Heart left ventricle (tissue), 16 donors: Measurements from ENCODE around the gene SLC35D1. TPM values are rescaled to one million over a fixed set of nuclear protein-coding genes. Genes with fewer than 3 reads are reported as not detected.
A peak's percentile ranks its signal among the peaks of the same experiment; 100 is the strongest.
"Not testable (repeated sequence)": the region's sequence is repeated elsewhere in the genome, so short reads cannot be mapped to it uniquely, and the experiment has no call there.

Experiments
- ATAC-seq, 4 donors: fragments of 200-7000 bp; cut with Tn5 transposase; one replicate each; pipeline ENCODE4 v1.9.1; 2020 to 2022; ENCODE audit warnings: moderate library complexity in 4 of 4, mild to moderate bottlenecking in 3 of 4, moderate number of reproducible peaks in 1 of 4
- DNase-seq, 5 donors: peaks; one replicate each; pipeline ENCODE4 v3.0.0-alpha.2; 2020
- H3K27ac ChIP-seq, 12 donors: fragments of 200-600 bp; sonication (generic) in 4 of 12; one replicate each; pipeline versions ENCODE4 v1.5.0 to v1.8.0; 2016 to 2022; ENCODE audit warnings: mild to moderate bottlenecking in 2 of 12
- H3K27me3 ChIP-seq, 9 donors: fragments of 200-600 bp; sonication (generic) in 2 of 9; one replicate each; pipeline versions ENCODE4 v1.5.1 to v1.8.0; 2016 to 2022; ENCODE audit warnings: mild to moderate bottlenecking in 3 of 9
- H3K36me3 ChIP-seq, 9 donors: fragments of 200-600 bp; sonication (generic) in 2 of 9; one replicate each; pipeline versions ENCODE4 v1.5.0 to v1.8.0; 2018 to 2022; ENCODE audit warnings: mild to moderate bottlenecking in 2 of 9
- H3K4me1 ChIP-seq, 12 donors: fragments of 200-600 bp; sonication (generic) in 4 of 12; one replicate each; pipeline versions ENCODE4 v1.5.0 to v1.8.0; 2016 to 2022; ENCODE audit warnings: mild to moderate bottlenecking in 3 of 12
- H3K4me3 ChIP-seq, 12 donors: fragments of 200-600 bp; sonication (generic) in 4 of 12; one replicate each; pipeline versions ENCODE4 v1.5.0 to v1.8.0; 2017 to 2022; ENCODE audit warnings: mild to moderate bottlenecking in 9 of 12, moderate library complexity in 4 of 12
- H3K9me3 ChIP-seq, 12 donors: fragments of 200-600 bp; sonication (generic) in 4 of 12; one replicate each; pipeline versions ENCODE4 v1.5.0 to v1.8.0; 2016 to 2022; ENCODE audit warnings: mild to moderate bottlenecking in 1 of 12
- CTCF ChIP-seq, 12 donors: fragments of 200-600 bp; sonication (generic) in 4 of 12; IDR thresholded peaks; one replicate each; pipeline versions ENCODE4 v1.5.0 to v1.8.0; 2018 to 2022; ENCODE audit warnings: antibody characterized with exemption in 12 of 12, mild to moderate bottlenecking in 5 of 12
- POLR2A ChIP-seq, 2 donors: fragments of 450-650 bp; IDR thresholded peaks; one replicate each; pipeline ENCODE4 v1.6.1; 2017; ENCODE audit warnings: antibody characterized with exemption in 2 of 2, mild to moderate bottlenecking in 2 of 2, moderate library complexity in 2 of 2
- WGBS, 4 donors: extraction: QIAGEN DNeasy Blood & Tissue Kit in 2 of 4; methylation state at CpG; one replicate each; pipeline versions ENCODE4 v1.1.5 to v1.1.7; 2013 to 2018; 5-methylcytosine and 5-hydroxymethylcytosine counted together
- intact Hi-C, 10 donors: fragments of 100-400 bp; cut with DNase I; formaldehyde crosslinking; loops; one replicate each; pipeline versions ENCODE4 v1.11.1 to v1.14.2; 2022
- polyA plus RNA-seq, 2 donors: library from polyadenylated mRNA; stranded (reverse); fragments of 200-250 nt; gene quantifications; one replicate each; pipeline ENCODE4 v1.2.3, GENCODE V29; 2013
- total RNA-seq, 9 donors: library from RNA; depleted of rRNA in 2 of 9; stranded (reverse); fragments of >200 nt in 2 of 9; fragmentation: NEBNext Ultra II Directional in 3 of 9; extraction: Animal tissue kit (Norgen Biotek cat#: 25700) in 3 of 9; gene quantifications; one replicate each; pipeline versions ENCODE4 v1.1.0 to v1.2.4, GENCODE V29; 2016 to 2023
- donor health status: ischemic (EF 13 %, LVEDD 7.1; RV severe dilation, severe dysfunction).
- donor health status: healthy with polysubstance abuse.
- donor health status: DM: no; HTN: yes; CAD: no.
- donor health status: DM: no; HTN: no; CAD: no.
- donor health status: ischemic (EF 25% LVEDD 6.9; RV normal size, moderate dysfunction).
- donor health status: ischemic (EF 25% LVEDD 5.7; RV mildly dilated, moderate dysfunction).
- donor health status: healthy.
- donor health status: DM: yes; HTN: yes; CAD: no.
- donor health status: ischemic (EF 35%, LVEDD 5.7; RV mildly dilated, moderate dysfunction).
- donor health status: nonischemic (EF 11% LVEDD 7.7; RV severe dilation, severe dysfunction).
- donor health status: DM: yes; HTN: yes; CAD: no.
- donor health status: PGD.
- donor health status: ischemic (EF 29% LVEDD 5.4; RV normal size, mild dysfunction).
- donor health status: nonischemic (EF 23%, LVEDD 6.1; RV moderate dilation, normal function).

Gene SLC35D1
- total and polyA plus RNA-seq, 11 donors = 1.8 to 6.8 (median 3.7) TPM

GRCh38 chr1:66982561-66983260, 71.2 kb downstream of the SLC35D1 start:
- DNase-seq = no peak
- intact Hi-C loops = no loop called here
- Histone ChIP-seq H3K4me1 (peaks cover 0 to 28% (median 4%) of the 10 kb centered on the region in 12 donors), H3K27ac (peak overlapping the region in 1 of 12 donors; percentile 66), H3K4me3 (no peak overlapping the region), H3K36me3 (peaks cover 0 to 96% (median 92%) of the 10 kb centered on the region in 9 donors), H3K9me3 (no peaks in the 10 kb centered on the region), H3K27me3 (no peaks in the 10 kb centered on the region)
- 91 to 96% (median 94%) methylated on average over 4 of the region's 4 CpGs for WGBS, 4 donors
- ATAC-seq = no peak
- no peak for TF ChIP-seq CTCF (IDR thresholded peaks at IDR 0.05)
- TF ChIP-seq POLR2A (IDR thresholded peaks at IDR 0.05) = no peak

- intact Hi-C loops = no loop called here
- H3K9me3 ChIP-seq = no peaks in the 10 kb centered on the region
- 32 to 46% (median 41%) methylated on average over 4 of the region's 4 CpGs for WGBS, 4 donors
- H3K36me3 ChIP-seq = peaks cover 2 to 96% (median 92%) of the 10 kb centered on the region in 9 donors
- H3K4me3 ChIP-seq = peak overlapping the region in 10 of 12 donors; percentile 3 to 57 (median 40)
- DNase-seq (peak in 3 of 5 donors; percentile 34 to 40 (median 38)), ATAC-seq (peak in 2 of 4 donors; percentile 49 to 76)
- peaks cover 0 to 28% (median 4%) of the 10 kb centered on the region in 12 donors for H3K4me1 ChIP-seq
- peak overlapping the region in 8 of 12 donors; percentile 22 to 66 (median 32) for H3K27ac ChIP-seq
- no peak for TF ChIP-seq POLR2A (IDR thresholded peaks at IDR 0.05)
- TF ChIP-seq CTCF (IDR thresholded peaks at IDR 0.05) = no peak
- H3K27me3 ChIP-seq = no peaks in the 10 kb centered on the region
Observed at GRCh38 chr1:66981679-66982078, 72.3 kb downstream of the SLC35D1 start.

GRCh38 chr1:66980745-66981367, 73.1 kb downstream of the SLC35D1 start:
- intact Hi-C loops = no loop called here
- Histone ChIP-seq H3K9me3 (no peaks in the 10 kb centered on the region), H3K27ac (peak overlapping the region in 5 of 12 donors; percentile 29 to 66 (median 49)), H3K36me3 (peaks cover 2 to 95% (median 91%) of the 10 kb centered on the region in 9 donors), H3K4me3 (peak overlapping the region in 7 of 12 donors; percentile 19 to 57 (median 46)), H3K27me3 (no peaks in the 10 kb centered on the region), H3K4me1 (peaks cover 0 to 28% (median 4%) of the 10 kb centered on the region in 12 donors)
- WGBS, 4 donors = 64 to 72% (median 69%) methylated on average over 1 of the region's 1 CpG
- TF ChIP-seq POLR2A (IDR thresholded peaks at IDR 0.05) (no peak), CTCF (IDR thresholded peaks at IDR 0.05) (no peak)
- ATAC-seq = no peak
- DNase-seq = no peak

- intact Hi-C loops, H3K27ac ChIP-seq, H3K27me3 ChIP-seq, H3K4me3 ChIP-seq, ATAC-seq, DNase-seq, H3K9me3 ChIP-seq: not testable (repeated sequence)
- 94 to 98% (median 96%) methylated on average over 11 of the region's 11 CpGs for WGBS, 4 donors
- Histone ChIP-seq H3K4me1 (peaks cover 0 to 28% (median 4%) of the 10 kb centered on the region in 12 donors), H3K36me3 (peaks cover 2 to 95% (median 91%) of the 10 kb centered on the region in 9 donors)
Observed at GRCh38 chr1:66979621-66980020, 74.3 kb downstream of the SLC35D1 start.
